Skeletal muscle satellite cell (primary cell): ENCODE measurements around the gene TRIML1.
"Not testable (repeated sequence)": the region's sequence is repeated elsewhere in the genome, so short reads cannot be mapped to it uniquely, and the experiment has no call there.

Source experiments
- H3K27me3 ChIP-seq: 2 replicates; pipeline ENCODE4 v1.7.0; 2013; ENCODE audit warnings: low read length; ENCODE audit not compliant: control insufficient read depth, insufficient read depth
- H3K36me3 ChIP-seq: 2 replicates; pipeline ENCODE4 v1.7.0; 2013; ENCODE audit warnings: mild to moderate bottlenecking, control low read depth, low read length; ENCODE audit not compliant: insufficient read depth
- H3K4me1 ChIP-seq: 2 replicates; pipeline ENCODE4 v1.7.0; 2013; ENCODE audit warnings: low read length; ENCODE audit not compliant: control insufficient read depth, insufficient read depth
- H3K4me2 ChIP-seq: 2 replicates; pipeline ENCODE4 v1.7.0; 2013; ENCODE audit warnings: mild to moderate bottlenecking, low read length
- H3K4me3 ChIP-seq: 2 replicates; pipeline ENCODE4 v1.7.0; 2013; ENCODE audit warnings: low read length
- H3K9ac ChIP-seq: 2 replicates; pipeline ENCODE4 v1.7.0; 2013; ENCODE audit warnings: mild to moderate bottlenecking, low read depth, low read length, moderate library complexity
- H3K9me3 ChIP-seq: replicated peaks from 2 replicates; pipeline ENCODE4 v1.7.0; 2013; ENCODE audit warnings: mild to moderate bottlenecking, control low read depth, low read length

The TRIML1 gene

GRCh38 chr4:188159513-188160226, 20.4 kb downstream of the TRIML1 start:
- H3K9me3 ChIP-seq, H3K9ac ChIP-seq, H3K4me2 ChIP-seq, H3K27me3 ChIP-seq, H3K36me3 ChIP-seq, H3K4me3 ChIP-seq, H3K4me1 ChIP-seq: not testable (repeated sequence)

GRCh38 chr4:188160406-188160805, 21.2 kb downstream of the TRIML1 start:
- H3K36me3 ChIP-seq, result no peaks in the 10 kb centered on the region
- no peak overlapping the region for H3K4me2 ChIP-seq
- no peak overlapping the region for H3K9ac ChIP-seq
- no peaks in the 10 kb centered on the region for H3K4me1 ChIP-seq
- H3K9me3 ChIP-seq, result peaks cover 3% of the 10 kb centered on the region
- no peaks in the 10 kb centered on the region for H3K27me3 ChIP-seq
- H3K4me3 ChIP-seq, result no peak overlapping the region

- no peaks in the 10 kb centered on the region for H3K27me3 ChIP-seq
- H3K36me3 ChIP-seq, result no peaks in the 10 kb centered on the region
- peaks cover 3% of the 10 kb centered on the region for H3K9me3 ChIP-seq
- no peaks in the 10 kb centered on the region for H3K4me1 ChIP-seq
- no peak overlapping the region for H3K4me3 ChIP-seq
- no peak overlapping the region for H3K4me2 ChIP-seq
- no peak overlapping the region for H3K9ac ChIP-seq
Observed at GRCh38 chr4:188161167-188161566, 21.9 kb downstream of the TRIML1 start.

- H3K4me2 ChIP-seq, result no peak overlapping the region
- no peak overlapping the region for H3K4me3 ChIP-seq
- H3K27me3 ChIP-seq, result no peaks in the 10 kb centered on the region
- H3K9me3 ChIP-seq, result peaks cover 3% of the 10 kb centered on the region
- no peak overlapping the region for H3K9ac ChIP-seq
- H3K36me3 ChIP-seq, result no peaks in the 10 kb centered on the region
- no peaks in the 10 kb centered on the region for H3K4me1 ChIP-seq
Observed at GRCh38 chr4:188162698-188163097, 23.5 kb downstream of the TRIML1 start.

GRCh38 chr4:188168726-188169373, 29.6 kb downstream of the TRIML1 start:
- H3K4me1 ChIP-seq, result no peaks in the 10 kb centered on the region
- H3K4me2 ChIP-seq, result no peak overlapping the region
- no peaks in the 10 kb centered on the region for H3K27me3 ChIP-seq
- H3K36me3 ChIP-seq, result no peaks in the 10 kb centered on the region
- no peak overlapping the region for H3K4me3 ChIP-seq
- peaks cover 10% of the 10 kb centered on the region for H3K9me3 ChIP-seq
- H3K9ac ChIP-seq, result no peak overlapping the region

- Histone ChIP-seq H3K9ac (no peak overlapping the region), H3K27me3 (no peaks in the 10 kb centered on the region), H3K36me3 (no peaks in the 10 kb centered on the region), H3K4me3 (no peak overlapping the region), H3K4me1 (no peaks in the 10 kb centered on the region), H3K9me3 (peaks cover 10% of the 10 kb centered on the region), H3K4me2 (no peak overlapping the region)
Observed at GRCh38 chr4:188171551-188171950, 32.3 kb downstream of the TRIML1 start.

- H3K4me2 ChIP-seq, result no peak overlapping the region
- H3K9me3 ChIP-seq, result peaks cover 7% of the 10 kb centered on the region
- no peak overlapping the region for H3K9ac ChIP-seq
- H3K27me3 ChIP-seq, result no peaks in the 10 kb centered on the region
- no peak overlapping the region for H3K4me3 ChIP-seq
- H3K36me3 ChIP-seq, result no peaks in the 10 kb centered on the region
- H3K4me1 ChIP-seq, result no peaks in the 10 kb centered on the region
Observed at GRCh38 chr4:188175288-188175687, 36.0 kb downstream of the TRIML1 start.

- Histone ChIP-seq H3K27me3 (no peaks in the 10 kb centered on the region), H3K36me3 (no peaks in the 10 kb centered on the region), H3K4me2 (no peak overlapping the region), H3K9me3 (peaks cover 3% of the 10 kb centered on the region), H3K4me1 (no peaks in the 10 kb centered on the region), H3K4me3 (no peak overlapping the region), H3K9ac (no peak overlapping the region)
Observed at GRCh38 chr4:188177997-188178675, 38.9 kb downstream of the TRIML1 start.

- H3K4me1 ChIP-seq, result no peaks in the 10 kb centered on the region
- no peak overlapping the region for H3K4me2 ChIP-seq
- no peaks in the 10 kb centered on the region for H3K36me3 ChIP-seq
- H3K9me3 ChIP-seq, result peaks cover 3% of the 10 kb centered on the region
- no peak overlapping the region for H3K4me3 ChIP-seq
- H3K9ac ChIP-seq, result no peak overlapping the region
- H3K27me3 ChIP-seq, result no peaks in the 10 kb centered on the region
Observed at GRCh38 chr4:188178806-188179205, 39.6 kb downstream of the TRIML1 start.

GRCh38 chr4:188187106-188187505, 47.9 kb downstream of the TRIML1 start:
- H3K9ac ChIP-seq, result no peak overlapping the region
- no peak overlapping the region for H3K4me2 ChIP-seq
- peaks cover 8% of the 10 kb centered on the region for H3K9me3 ChIP-seq
- H3K27me3 ChIP-seq, result no peaks in the 10 kb centered on the region
- no peaks in the 10 kb centered on the region for H3K36me3 ChIP-seq
- no peak overlapping the region for H3K4me3 ChIP-seq
- H3K4me1 ChIP-seq, result no peaks in the 10 kb centered on the region

- peaks cover 5% of the 10 kb centered on the region for H3K9me3 ChIP-seq
- no peaks in the 10 kb centered on the region for H3K36me3 ChIP-seq
Observed at GRCh38 chr4:188190461-188190860, 51.2 kb downstream of the TRIML1 start.

More at GRCh38 chr4:188190461-188190860, 51.2 kb downstream of the TRIML1 start:
- no peaks in the 10 kb centered on the region for H3K4me1 ChIP-seq
- no peak overlapping the region for H3K9ac ChIP-seq
- H3K4me3 ChIP-seq, result no peak overlapping the region
- no peaks in the 10 kb centered on the region for H3K27me3 ChIP-seq
- H3K4me2 ChIP-seq, result no peak overlapping the region
